GM12878 (cell line): ENCODE data around the gene NTM. TPM values are rescaled to one million over a fixed set of nuclear protein-coding genes. Genes with fewer than 3 reads are reported as not detected.

Experiments used
- ATAC-seq: fragments of 200-7000 bp; cut with Tn5 transposase; 3 replicates; pipeline ENCODE4 v1.9.1; 2020; ENCODE audit warnings: mild to moderate bottlenecking, moderate library complexity
- BruUV-seq: library from RNA; stranded (reverse); fragments of 400-500 nt; replicated peaks from 2 replicates; lab custom pipeline; 2021; lab: Mats Ljungman, UMichigan
- CTCF ChIA-PET: fragments of 300-600 bp; sonication (Branson Sonifier 250); formaldehyde crosslinking; extraction: SDS; loops from one replicate; lab custom pipeline; 2021; ENCODE audit warnings: inconsistent platforms; lab: Yijun Ruan, JAX
- POLR2A ChIA-PET: fragments of 350-600 bp; formaldehyde crosslinking; extraction: SDS; loops from one replicate; lab custom pipeline; 2021; ENCODE audit warnings: inconsistent platforms; lab: Charles Lee
- RAD21 ChIA-PET: fragments of 300-600 bp; sonication (Branson Sonifier 250); formaldehyde crosslinking; loops from one replicate; lab custom pipeline; 2023; ENCODE audit warnings: antibody characterized with exemption; ENCODE audit not compliant: unreplicated experiment; lab: Charles Lee
- SMC1A ChIA-PET: fragments of 300-600 bp; sonication (Branson Sonifier 250); formaldehyde crosslinking; loops from one replicate; lab custom pipeline; 2023; ENCODE audit not compliant: unreplicated experiment, uncharacterized antibody; lab: Charles Lee
- DNase-seq: peaks from one replicate; pipeline ENCODE4 v3.0.0-alpha.2; 2011; ENCODE audit warnings: low read depth, low spot score
- FAIRE-seq: peaks from 3 replicates; lab custom pipeline; 2011; peaks lifted over from hg19 to GRCh38; lab: Jason Lieb, UNC
- H2AFZ ChIP-seq: 2 replicates; pipeline ENCODE4 v1.6.0; 2011; ENCODE audit warnings: low read depth, low read length, control low read depth; ENCODE audit not compliant: control insufficient read depth
- H3K27ac ChIP-seq: 2 replicates; pipeline ENCODE4 v1.5.1; 2011; ENCODE audit warnings: control low read depth; ENCODE audit not compliant: control insufficient read depth, insufficient read depth
- H3K27me3 ChIP-seq, 2 experiments: replicated peaks in 1 of 2; 2 replicates each; pipeline versions ENCODE4 v1.6.0 to v1.6.1; 2011; ENCODE audit warnings: low read length in 1 of 2; ENCODE audit not compliant: control insufficient read depth in 2 of 2, insufficient read depth in 2 of 2
- H3K36me3 ChIP-seq, 2 experiments: 2 replicates each; pipeline ENCODE4 v1.5.1; 2011; ENCODE audit warnings: low read length in 1 of 2; ENCODE audit not compliant: control insufficient read depth in 2 of 2, insufficient read depth in 2 of 2
- H3K4me1 ChIP-seq: 2 replicates; pipeline ENCODE4 v1.6.1; 2011; ENCODE audit warnings: mild to moderate bottlenecking, low read length, moderate library complexity, mixed read lengths; ENCODE audit not compliant: control insufficient read depth, insufficient read depth
- H3K4me2 ChIP-seq: 2 replicates; pipeline ENCODE4 v1.6.0; 2011; ENCODE audit warnings: control low read depth; ENCODE audit not compliant: control insufficient read depth, insufficient read depth
- H3K4me3 ChIP-seq: fragments of 200-600 bp; sonication (generic); 2 replicates; pipeline ENCODE4 v1.5.1; 2016
- H3K79me2 ChIP-seq: 2 replicates; pipeline ENCODE4 v1.6.0; 2011; ENCODE audit warnings: low read length; ENCODE audit not compliant: control insufficient read depth, insufficient read depth
- H3K9ac ChIP-seq: 2 replicates; pipeline ENCODE4 v1.8.0; 2011; ENCODE audit warnings: low read length, control low read depth, mixed read lengths; ENCODE audit not compliant: control insufficient read depth, insufficient read depth
- H3K9me3 ChIP-seq: replicated peaks from 3 replicates; pipeline ENCODE4 v1.5.1; 2011; ENCODE audit warnings: mild to moderate bottlenecking, low read length; ENCODE audit not compliant: control insufficient read depth, insufficient read depth
- H4K20me1 ChIP-seq: 2 replicates; pipeline ENCODE4 v1.6.0; 2011; ENCODE audit not compliant: control insufficient read depth, insufficient read depth
- BCL11A ChIP-seq: IDR thresholded peaks from 2 replicates; pipeline ENCODE4 v1.6.1; 2011; ENCODE audit warnings: low read depth, low read length
- CHD2 ChIP-seq: IDR thresholded peaks from 2 replicates; pipeline ENCODE4 v1.6.1; 2011; ENCODE audit warnings: low read depth, low read length, improper control_type of control experiment, borderline replicate concordance
- IKZF2 ChIP-seq, 2 experiments: fragments of 450-650 bp; IDR thresholded peaks; 2 replicates each; pipeline ENCODE4 v1.6.1; 2017; ENCODE audit warnings: mild to moderate bottlenecking in 2 of 2, moderate library complexity in 2 of 2
- JUNB ChIP-seq: IDR thresholded peaks from 2 replicates; pipeline ENCODE4 v1.6.1; 2016; ENCODE audit warnings: antibody characterized with exemption, mild to moderate bottlenecking
- MYB ChIP-seq: fragments of 150-350 bp; IDR thresholded peaks from 2 replicates; pipeline ENCODE4 v1.6.1; 2014; ENCODE audit warnings: mild to moderate bottlenecking, low read depth, low read length, borderline replicate concordance
- NRF1 ChIP-seq: conservative IDR thresholded peaks from 2 replicates; pipeline ENCODE4 v1.6.1; 2011; ENCODE audit warnings: mild to moderate bottlenecking, low read depth, low read length, improper control_type of control experiment
- RB1 ChIP-seq: fragments of 450-650 bp; formaldehyde crosslinking; IDR thresholded peaks from 2 replicates; pipeline ENCODE4 v1.6.1; 2017; ENCODE audit warnings: mild to moderate bottlenecking, borderline replicate concordance
- RELB ChIP-seq: fragments of 450-650 bp; IDR thresholded peaks from 2 replicates; pipeline ENCODE4 v1.6.1; 2017; ENCODE audit warnings: low read depth, mild to moderate bottlenecking, moderate library complexity
- RFX5 ChIP-seq: IDR thresholded peaks from 2 replicates; pipeline ENCODE4 v1.6.1; 2011; ENCODE audit warnings: low read depth, low read length, improper control_type of control experiment
- SRF ChIP-seq, 2 experiments: IDR thresholded peaks; 2 replicates each; pipeline ENCODE4 v1.6.1; 2011; ENCODE audit warnings: low read depth in 2 of 2, low read length in 2 of 2, mild to moderate bottlenecking in 1 of 2, moderate library complexity in 1 of 2
- YBX1 ChIP-seq: fragments of 450-650 bp; IDR thresholded peaks from 2 replicates; pipeline ENCODE4 v1.6.1; 2016; ENCODE audit warnings: antibody characterized with exemption
- WGBS: methylation state at CpG from one replicate; pipeline ENCODE4 v1.1.6; 2016; ENCODE audit warnings: low lambda C conversion rate; ENCODE audit not compliant: insufficient replicate concordance, insufficient coverage; ENCODE audit errors: missing lambda C conversion rate; 5-methylcytosine and 5-hydroxymethylcytosine counted together
- in situ Hi-C: fragments of 300-500 bp; cut with MboI; formaldehyde crosslinking; loops from 9 replicates; pipeline ENCODE4 v1.14.3; 2018; ENCODE audit warnings: mixed read lengths
- intact Hi-C: fragments of 100-400 bp; cut with micrococcal nuclease; formaldehyde crosslinking; loops from one replicate; pipeline ENCODE4 v1.14.2; 2022; ENCODE audit not compliant: unreplicated experiment
- polyA plus RNA-seq, 11 experiments: library from polyadenylated mRNA; depleted of rRNA in 4 of 11; unstranded in 6 of 11; stranded (reverse) in 5 of 11; fragments of >200 nt; fragmentation: Nextera tagmentation in 4 of 11; fragmentation: Illumina TruSeq in 1 of 11; extraction: Ambion mirVana in 4 of 11; extraction: Trizol in 1 of 11; gene quantifications; 1 replicate in 1 of 11; 2 replicates in 10 of 11; pipeline versions ENCODE4 v1.2.1 to v1.2.3, GENCODE V29; 2011 to 2016; ENCODE audit warnings: inconsistent platforms in 2 of 11, missing spikeins in 2 of 11, low read depth in 1 of 11
- total RNA-seq, 4 experiments: library from RNA; depleted of rRNA in 3 of 4; stranded (reverse); fragments of >200 nt in 3 of 4; fragmentation: Illumina TruSeq in 1 of 4; extraction: Trizol in 1 of 4; gene quantifications; 2 replicates each; pipeline versions ENCODE4 v1.2.1 to v1.2.3, GENCODE V29; 2013 to 2021

Gene NTM
- total and polyA plus RNA-seq, 10 of the 15 experiments (the other 5 are each of a cell fraction or from before 2014, with no cell fraction given): not detected

- Histone ChIP-seq H4K20me1 (no peaks in the 10 kb centered on the region), H3K9me3 (no peaks in the 10 kb centered on the region; the same call in 2 of the 3 replicates), H3K27me3 (no peaks in the 10 kb centered on the region), H3K4me2 (no peak overlapping the region), H3K27ac (no peak overlapping the region), H3K4me1 (peaks cover 30% of the 10 kb centered on the region), H3K4me3 (no peak overlapping the region), H3K36me3 (no peaks in the 10 kb centered on the region), H3K79me2 (no peaks in the 10 kb centered on the region), H2AFZ (no peak overlapping the region; the same call in 1 of the 2 replicates), H3K9ac (no peak overlapping the region)
- ChIA-PET CTCF (interaction anchor here (1.3 to 17.6 kb wide), 3 partner anchors 15 to 25 kb away, joined by 3 to 215 read pairs (median 5); no protein-coding TSS in a partner anchor), RAD21 (interaction anchor here (1.8 to 12.4 kb wide), 2 partner anchors 16 kb away, joined by 6 to 136 read pairs; no protein-coding TSS in a partner anchor), POLR2A (interaction anchor here (1.4 kb wide), 1 partner anchor 9 kb away, joined by 3 read pairs; no protein-coding TSS in a partner anchor), SMC1A (interaction anchor here (1.0 to 3.1 kb wide), 5 partner anchors 14 to 21 kb away, joined by 4 to 42 read pairs (median 6); no protein-coding TSS in a partner anchor)
- in situ Hi-C loops (loop anchor here (10.0 kb wide), 1 partner anchor 469 kb away; no protein-coding TSS in a partner anchor), intact Hi-C loops (no loop called here)
- no peak for DNase-seq
- 0 out of 2 replicates have a peak, but pooled peaks have one; percentile 17 for TF ChIP-seq BCL11A
- TF ChIP-seq IKZF2 (IDR thresholded peaks at IDR 0.05): peak; percentile 23 to 35; a peak in 1 of 4 replicates
- no peak for TF ChIP-seq YBX1
- TF ChIP-seq SRF (IDR thresholded peaks at IDR 0.05; ENCODE audit: low read depth in 2 of 2, low read length in 2 of 2): no peak
- TF ChIP-seq JUNB: peak; percentile 22; the same call in 1 of the 2 replicates
- no peak for TF ChIP-seq RB1
- no peak for TF ChIP-seq CHD2
- no peak for TF ChIP-seq RFX5
- no peak for TF ChIP-seq MYB
- no peak for TF ChIP-seq NRF1
- TF ChIP-seq RELB: no peak
- BruUV-seq: no TSS peak
- no peak for FAIRE-seq
- 0% methylated on average over 3 of the region's 3 CpGs for WGBS
- no peak for ATAC-seq
These were observed 515.8 kb downstream of the NTM start for GRCh38 chr11:131886201-131886600.
